Keratinocyte (primary cell): ENCODE data around the gene PAX2.

Experiments used
- CTCF ChIP-seq, 3 experiments: IDR thresholded peaks in 1 of 3; conservative IDR thresholded peaks in 1 of 3; optimal IDR thresholded peaks in 1 of 3; 2 replicates in 2 of 3; 3 replicates in 1 of 3; pipeline versions ENCODE3 to v1.5.1; 2011; ENCODE audit warnings: low read length in 3 of 3, mild to moderate bottlenecking in 3 of 3, moderate library complexity in 2 of 3, control low read depth in 1 of 3, inconsistent platforms in 1 of 3; ENCODE audit not compliant: insufficient read depth in 2 of 3; ENCODE audit errors: extremely low read depth in 1 of 3
- EZH2 ChIP-seq: IDR thresholded peaks from one replicate; pipeline ENCODE4 v1.6.1; 2012; ENCODE audit warnings: inconsistent platforms, mild to moderate bottlenecking, low read length, moderate library complexity

- no peak for TF ChIP-seq CTCF (optimal IDR thresholded peaks at IDR 0.05 in 1 of 3, IDR thresholded peaks at IDR 0.05 in 1 of 3, conservative IDR thresholded peaks at IDR 0.05 in 1 of 3; ENCODE audit: extremely low read depth in 1 of 3, insufficient read depth in 2 of 3, low read length in 3 of 3)
- no peak for TF ChIP-seq EZH2
Measured at GRCh38 chr10:100808876-100809275, 63.5 kb downstream of the PAX2 start.
